Right renal pelvis (tissue), 4 donors: ENCODE results near the gene COL5A1. TPM values are rescaled to one million over a fixed set of nuclear protein-coding genes. Genes with fewer than 3 reads are reported as not detected.

Source experiments
- DNase-seq, 4 donors: peaks; one replicate each; pipeline ENCODE4 v3.0.0-alpha.2; 2013; ENCODE audit warnings: low read depth in 4 of 4, low spot score in 3 of 4, missing footprints in 1 of 4
- polyA plus RNA-seq, 4 donors: library from polyadenylated mRNA; unstranded; fragments of 120-200 nt; gene quantifications; one replicate each; pipeline ENCODE4 v1.2.1, GENCODE V29; 2013; ENCODE audit not compliant: insufficient read length in 4 of 4

Gene COL5A1
- polyA plus RNA-seq, 4 donors, result 99.9 to 133 (median 101) TPM

GRCh38 chr9:134881313-134881670, 239.7 kb downstream of the COL5A1 start:
- DNase-seq, result no peak

GRCh38 chr9:134882204-134882785, 240.7 kb downstream of the COL5A1 start:
- DNase-seq, result no peak

- no peak for DNase-seq
Observed at GRCh38 chr9:134883040-134883782, 241.6 kb downstream of the COL5A1 start.

GRCh38 chr9:134884492-134884891, 242.9 kb downstream of the COL5A1 start:
- DNase-seq, result no peak

GRCh38 chr9:134885001-134885678, 243.5 kb downstream of the COL5A1 start:
- DNase-seq, result no peak

- DNase-seq, result no peak
Observed at GRCh38 chr9:134885679-134886412, 244.2 kb downstream of the COL5A1 start.

- DNase-seq, result no peak
Observed at GRCh38 chr9:134886413-134886913, 244.9 kb downstream of the COL5A1 start.

GRCh38 chr9:134887219-134887618, 245.6 kb downstream of the COL5A1 start:
- no peak for DNase-seq

GRCh38 chr9:134887686-134888602, 246.3 kb downstream of the COL5A1 start:
- DNase-seq, result no peak

- no peak for DNase-seq
Observed at GRCh38 chr9:134888603-134889190, 247.1 kb downstream of the COL5A1 start.

GRCh38 chr9:134889386-134890154, 248.0 kb downstream of the COL5A1 start:
- no peak for DNase-seq

- DNase-seq, result no peak
Observed at GRCh38 chr9:134890155-134890495, 248.5 kb downstream of the COL5A1 start.

- no peak for DNase-seq
Observed at GRCh38 chr9:134891053-134891452, 249.4 kb downstream of the COL5A1 start.

GRCh38 chr9:134891713-134892112, 250.1 kb downstream of the COL5A1 start:
- no peak for DNase-seq

- no peak for DNase-seq
Observed at GRCh38 chr9:134892221-134892620, 250.6 kb downstream of the COL5A1 start.

GRCh38 chr9:134892820-134893420, 251.3 kb downstream of the COL5A1 start:
- DNase-seq, result no peak
